Measurements from ENCODE around the gene CLDN18.

- TF ChIP-seq, protein P1, sequence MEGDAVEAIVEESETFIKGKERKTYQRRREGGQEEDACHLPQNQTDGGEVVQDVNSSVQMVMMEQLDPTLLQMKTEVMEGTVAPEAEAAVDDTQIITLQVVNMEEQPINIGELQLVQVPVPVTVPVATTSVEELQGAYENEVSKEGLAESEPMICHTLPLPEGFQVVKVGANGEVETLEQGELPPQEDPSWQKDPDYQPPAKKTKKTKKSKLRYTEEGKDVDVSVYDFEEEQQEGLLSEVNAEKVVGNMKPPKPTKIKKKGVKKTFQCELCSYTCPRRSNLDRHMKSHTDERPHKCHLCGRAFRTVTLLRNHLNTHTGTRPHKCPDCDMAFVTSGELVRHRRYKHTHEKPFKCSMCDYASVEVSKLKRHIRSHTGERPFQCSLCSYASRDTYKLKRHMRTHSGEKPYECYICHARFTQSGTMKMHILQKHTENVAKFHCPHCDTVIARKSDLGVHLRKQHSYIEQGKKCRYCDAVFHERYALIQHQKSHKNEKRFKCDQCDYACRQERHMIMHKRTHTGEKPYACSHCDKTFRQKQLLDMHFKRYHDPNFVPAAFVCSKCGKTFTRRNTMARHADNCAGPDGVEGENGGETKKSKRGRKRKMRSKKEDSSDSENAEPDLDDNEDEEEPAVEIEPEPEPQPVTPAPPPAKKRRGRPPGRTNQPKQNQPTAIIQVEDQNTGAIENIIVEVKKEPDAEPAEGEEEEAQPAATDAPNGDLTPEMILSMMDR (IDR thresholded peaks at IDR 0.05; ENCODE audit: low read depth, low read length), result peak; percentile 79
- no peak for TF ChIP-seq EZH2phosphoT487 (IDR thresholded peaks at IDR 0.05; ENCODE audit: low read depth)
Observed at GRCh38 chr3:138051947-138052802, 42.2 kb downstream of the CLDN18 start.
